MM.1S (cell line): ENCODE data around the gene TEX9.

ENCODE experiments used
- EZH2 ChIP-seq: fragments of 300-600 bp; sonication (generic); optimal IDR thresholded peaks from 2 replicates; pipeline ENCODE3; 2017; ENCODE audit warnings: low read depth, mild to moderate bottlenecking, antibody characterized with exemption, low read length, mixed read lengths
- TF ChIP-seq, protein P1 (sequence below): fragments of 300-600 bp; sonication (generic); IDR thresholded peaks from 2 replicates; pipeline ENCODE4 v1.5.1; 2016; ENCODE audit warnings: antibody characterized with exemption, low read length, mixed read lengths

DNA sequence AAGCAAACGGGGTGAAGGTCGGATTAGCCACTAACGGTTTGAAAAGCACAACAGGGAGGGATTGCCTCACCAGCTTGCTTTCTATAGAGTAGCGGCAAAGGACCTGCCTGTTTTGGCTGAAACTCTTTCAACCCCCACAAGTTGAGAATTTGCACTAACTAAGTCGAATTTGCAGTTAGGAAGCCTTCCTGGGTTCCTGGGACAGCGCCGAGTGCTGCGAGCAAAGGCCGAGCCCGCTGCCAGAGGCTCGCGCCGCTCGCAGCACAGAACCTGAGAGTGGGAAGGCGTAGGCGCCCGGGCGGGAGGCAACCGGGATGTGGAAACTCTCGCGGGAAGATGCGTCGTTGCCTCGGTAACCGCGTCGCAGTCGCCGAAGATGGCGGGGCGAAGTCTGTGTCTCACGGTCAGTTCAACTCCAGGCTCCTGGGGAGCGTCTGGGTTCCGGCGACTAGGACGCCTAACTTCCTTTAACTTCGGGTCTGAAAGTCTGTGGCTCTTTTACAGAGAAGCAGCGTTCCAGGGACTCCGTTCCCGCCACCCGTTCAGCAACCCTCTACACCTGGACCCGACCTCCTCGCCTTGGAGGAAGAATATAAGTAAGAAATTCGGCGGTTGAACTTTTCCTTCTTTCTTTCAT lies at the start of gene TEX9:
- TF ChIP-seq, protein P1, sequence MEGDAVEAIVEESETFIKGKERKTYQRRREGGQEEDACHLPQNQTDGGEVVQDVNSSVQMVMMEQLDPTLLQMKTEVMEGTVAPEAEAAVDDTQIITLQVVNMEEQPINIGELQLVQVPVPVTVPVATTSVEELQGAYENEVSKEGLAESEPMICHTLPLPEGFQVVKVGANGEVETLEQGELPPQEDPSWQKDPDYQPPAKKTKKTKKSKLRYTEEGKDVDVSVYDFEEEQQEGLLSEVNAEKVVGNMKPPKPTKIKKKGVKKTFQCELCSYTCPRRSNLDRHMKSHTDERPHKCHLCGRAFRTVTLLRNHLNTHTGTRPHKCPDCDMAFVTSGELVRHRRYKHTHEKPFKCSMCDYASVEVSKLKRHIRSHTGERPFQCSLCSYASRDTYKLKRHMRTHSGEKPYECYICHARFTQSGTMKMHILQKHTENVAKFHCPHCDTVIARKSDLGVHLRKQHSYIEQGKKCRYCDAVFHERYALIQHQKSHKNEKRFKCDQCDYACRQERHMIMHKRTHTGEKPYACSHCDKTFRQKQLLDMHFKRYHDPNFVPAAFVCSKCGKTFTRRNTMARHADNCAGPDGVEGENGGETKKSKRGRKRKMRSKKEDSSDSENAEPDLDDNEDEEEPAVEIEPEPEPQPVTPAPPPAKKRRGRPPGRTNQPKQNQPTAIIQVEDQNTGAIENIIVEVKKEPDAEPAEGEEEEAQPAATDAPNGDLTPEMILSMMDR = no peak
- TF ChIP-seq EZH2 = no peak
